ENCODE results near the gene SLC38A11. TPM values are rescaled to one million over a fixed set of nuclear protein-coding genes. Genes with fewer than 3 reads are reported as not detected.

The SLC38A11 gene
- total RNA-seq, 1 donor from 2014 or later, result 0.41 TPM

DNA sequence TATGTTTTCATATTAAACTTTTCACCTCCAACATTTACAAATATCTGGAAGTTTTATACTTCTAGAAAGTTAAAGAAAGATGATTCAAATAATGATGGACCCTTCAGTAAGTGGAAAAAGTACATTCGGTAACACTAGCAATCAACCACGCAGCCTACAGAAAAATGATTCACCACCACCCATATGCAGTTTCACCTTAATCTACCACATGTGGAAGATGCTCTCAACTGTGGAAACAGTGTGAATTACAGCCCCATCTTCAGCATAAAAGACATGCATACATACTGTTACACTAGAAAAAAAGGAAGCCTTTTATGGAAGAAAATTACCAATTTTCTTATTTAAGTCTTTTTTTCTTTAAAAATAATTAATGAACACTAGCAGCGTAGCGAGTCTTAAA lies 1.1 kb downstream of the SLC38A11 start:
- ATAC-seq (no peak), DNase-seq (no peak)
- TF ChIP-seq CTCF (IDR thresholded peaks at IDR 0.05), result no peak
- Histone ChIP-seq H3K4me1 (peaks cover 4% of the 10 kb centered on the region), H3K36me3 (no peaks in the 10 kb centered on the region), H3K27ac (no peak overlapping the region), H3K9me3 (no peaks in the 10 kb centered on the region), H3K4me3 (no peak overlapping the region), H3K27me3 (no peaks in the 10 kb centered on the region)
- intact Hi-C loops (cut with DNase I), result no loop called here

- no peak for TF ChIP-seq CTCF (IDR thresholded peaks at IDR 0.05)
- ATAC-seq (no peak), DNase-seq (no peak)
- Histone ChIP-seq H3K9me3 (no peaks in the 10 kb centered on the region), H3K36me3 (no peaks in the 10 kb centered on the region), H3K4me1 (peaks cover 4% of the 10 kb centered on the region), H3K27ac (no peak overlapping the region), H3K4me3 (no peak overlapping the region), H3K27me3 (no peaks in the 10 kb centered on the region)
- intact Hi-C loops (cut with DNase I), result no loop called here
Measured at GRCh38 chr2:164953279-164953678, 2.0 kb downstream of the SLC38A11 start.

DNA sequence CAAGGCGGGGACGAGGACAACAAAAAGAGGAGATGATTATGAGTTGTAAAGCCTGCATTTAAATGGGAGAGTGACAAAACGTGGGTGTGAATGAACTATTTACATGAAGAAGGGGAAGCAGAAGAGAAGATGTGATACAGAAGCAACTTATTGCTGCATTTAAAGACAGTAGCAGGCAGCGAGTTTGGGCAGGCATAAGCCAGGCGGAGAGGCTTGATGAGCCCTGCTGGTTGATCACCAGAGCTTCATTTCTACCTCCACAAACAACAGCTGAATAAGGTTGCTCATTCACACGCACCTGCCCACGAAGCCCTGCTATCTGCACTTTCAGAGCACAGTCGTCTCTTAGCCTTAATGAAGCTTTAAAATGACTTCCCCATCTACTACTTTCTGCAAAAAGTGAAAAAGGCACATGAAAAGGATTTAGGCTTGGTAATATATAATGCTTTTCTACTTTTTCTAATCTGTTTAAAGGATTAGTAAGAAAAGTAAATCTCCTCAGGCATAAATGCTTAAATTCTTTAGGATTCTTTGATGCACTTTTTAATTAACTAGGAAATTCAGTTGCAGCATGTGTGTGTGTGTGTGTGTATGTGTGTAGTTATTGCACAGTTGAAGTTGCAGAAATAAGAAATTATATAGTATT lies 3.1 kb downstream of the SLC38A11 start:
- TF ChIP-seq CTCF (IDR thresholded peaks at IDR 0.05), result no peak
- DNase-seq (no peak), ATAC-seq (no peak)
- intact Hi-C loops (cut with DNase I), result no loop called here
- Histone ChIP-seq H3K4me1 (peaks cover 4% of the 10 kb centered on the region), H3K4me3 (no peak overlapping the region), H3K36me3 (no peaks in the 10 kb centered on the region), H3K9me3 (no peaks in the 10 kb centered on the region), H3K27me3 (no peaks in the 10 kb centered on the region), H3K27ac (no peak overlapping the region)

DNA sequence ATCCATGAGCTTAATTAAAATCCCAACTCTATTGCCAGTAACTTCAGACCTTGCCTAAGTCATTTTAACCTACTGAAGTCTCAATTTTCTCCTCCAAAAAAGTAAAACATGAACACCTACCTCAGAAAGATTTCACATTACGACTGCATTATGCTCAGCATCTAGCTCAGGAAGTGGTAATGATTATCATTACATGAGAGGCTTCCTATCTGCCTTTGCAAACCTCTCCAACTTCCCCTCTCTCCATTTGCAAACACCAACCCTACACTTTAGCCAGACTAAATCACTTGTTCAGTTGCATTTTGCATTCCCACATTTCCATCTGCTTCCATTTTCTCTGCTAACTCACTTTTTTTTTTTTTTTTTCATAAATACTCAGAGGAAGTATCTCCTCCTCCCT lies 6.8 kb downstream of the SLC38A11 start:
- Histone ChIP-seq H3K9me3 (no peaks in the 10 kb centered on the region), H3K27me3 (no peaks in the 10 kb centered on the region), H3K4me3 (no peak overlapping the region), H3K4me1 (no peaks in the 10 kb centered on the region), H3K27ac (no peak overlapping the region), H3K36me3 (no peaks in the 10 kb centered on the region)
- ATAC-seq (no peak), DNase-seq (no peak)
- TF ChIP-seq CTCF (IDR thresholded peaks at IDR 0.05), result no peak
- intact Hi-C loops (cut with DNase I), result no loop called here

- Histone ChIP-seq H3K9me3 (no peaks in the 10 kb centered on the region), H3K4me3 (no peak overlapping the region), H3K36me3 (no peaks in the 10 kb centered on the region), H3K27ac (no peak overlapping the region), H3K27me3 (no peaks in the 10 kb centered on the region), H3K4me1 (no peaks in the 10 kb centered on the region)
- intact Hi-C loops (cut with DNase I), result no loop called here
- ATAC-seq (no peak), DNase-seq (no peak)
- TF ChIP-seq CTCF (IDR thresholded peaks at IDR 0.05), result no peak
Measured at GRCh38 chr2:164947281-164947680, 8.0 kb downstream of the SLC38A11 start.

DNA sequence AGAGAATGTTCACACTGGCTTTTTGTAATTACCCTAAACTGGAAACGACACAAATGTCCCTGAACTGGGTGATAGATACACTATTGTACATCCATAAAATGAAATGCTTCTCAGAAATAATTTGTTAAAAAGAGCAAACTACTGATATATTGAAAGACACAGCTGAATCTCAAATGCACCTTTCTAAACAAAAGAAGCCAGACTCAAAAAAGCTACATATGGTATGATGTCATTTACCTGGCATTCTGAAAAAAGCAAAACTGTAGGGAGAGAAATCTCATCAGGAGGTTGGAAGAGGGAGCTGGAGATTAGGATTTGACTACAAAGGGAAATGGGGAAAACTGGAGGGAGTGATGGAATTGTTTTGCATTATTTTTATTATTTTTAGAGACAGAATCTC lies 12.0 kb downstream of the SLC38A11 start:
- H3K9me3 ChIP-seq, result no peaks in the 10 kb centered on the region
- no peak for ATAC-seq
- H3K4me1 ChIP-seq, result no peaks in the 10 kb centered on the region
- intact Hi-C loops (cut with DNase I), result no loop called here
- H3K4me3 ChIP-seq, result no peak overlapping the region
- no peak for DNase-seq
- no peaks in the 10 kb centered on the region for H3K36me3 ChIP-seq
- no peak for TF ChIP-seq CTCF (IDR thresholded peaks at IDR 0.05)
- no peaks in the 10 kb centered on the region for H3K27me3 ChIP-seq
- no peak overlapping the region for H3K27ac ChIP-seq
